ACC112 (cell line): Measurements from ENCODE around the gene DCAF12L1.

Experiments used
- H2AFZ ChIP-seq: fragments of 200-600 bp; sonication (generic); one replicate; pipeline ENCODE4 v1.6.0; 2017; ENCODE audit warnings: antibody characterized with exemption, low read length; ENCODE audit not compliant: unreplicated experiment
- H3K27ac ChIP-seq: fragments of 200-600 bp; sonication (generic); 2 replicates; pipeline ENCODE4 v1.5.1; 2014; ENCODE audit warnings: low read depth, mild to moderate bottlenecking, antibody characterized with exemption, low read length, moderate library complexity
- H3K27me3 ChIP-seq: fragments of 200-600 bp; sonication (generic); 2 replicates; pipeline ENCODE4 v1.6.1; 2014; ENCODE audit warnings: mild to moderate bottlenecking, antibody characterized with exemption, low read length, moderate library complexity, mixed read lengths; ENCODE audit not compliant: insufficient read depth
- H3K36me3 ChIP-seq: fragments of 200-600 bp; sonication (generic); 2 replicates; pipeline ENCODE4 v1.6.1; 2016; ENCODE audit warnings: mild to moderate bottlenecking, antibody characterized with exemption, low read length, moderate library complexity, mixed read lengths; ENCODE audit not compliant: insufficient read depth
- H3K4me1 ChIP-seq: fragments of 200-600 bp; sonication (generic); one replicate; pipeline ENCODE4 v1.6.1; 2016; ENCODE audit warnings: low read length, mixed read lengths; ENCODE audit not compliant: insufficient read depth, unreplicated experiment, control insufficient read depth
- H3K4me3 ChIP-seq: fragments of 200-600 bp; sonication (generic); 2 replicates; pipeline ENCODE4 v1.5.1; 2014; ENCODE audit warnings: mild to moderate bottlenecking, low read depth, low read length
- H3K79me2 ChIP-seq: fragments of 200-600 bp; sonication (generic); one replicate; pipeline ENCODE4 v1.6.0; 2016; ENCODE audit warnings: low read length; ENCODE audit not compliant: control insufficient read depth, unreplicated experiment, insufficient read depth

The DCAF12L1 gene

DNA sequence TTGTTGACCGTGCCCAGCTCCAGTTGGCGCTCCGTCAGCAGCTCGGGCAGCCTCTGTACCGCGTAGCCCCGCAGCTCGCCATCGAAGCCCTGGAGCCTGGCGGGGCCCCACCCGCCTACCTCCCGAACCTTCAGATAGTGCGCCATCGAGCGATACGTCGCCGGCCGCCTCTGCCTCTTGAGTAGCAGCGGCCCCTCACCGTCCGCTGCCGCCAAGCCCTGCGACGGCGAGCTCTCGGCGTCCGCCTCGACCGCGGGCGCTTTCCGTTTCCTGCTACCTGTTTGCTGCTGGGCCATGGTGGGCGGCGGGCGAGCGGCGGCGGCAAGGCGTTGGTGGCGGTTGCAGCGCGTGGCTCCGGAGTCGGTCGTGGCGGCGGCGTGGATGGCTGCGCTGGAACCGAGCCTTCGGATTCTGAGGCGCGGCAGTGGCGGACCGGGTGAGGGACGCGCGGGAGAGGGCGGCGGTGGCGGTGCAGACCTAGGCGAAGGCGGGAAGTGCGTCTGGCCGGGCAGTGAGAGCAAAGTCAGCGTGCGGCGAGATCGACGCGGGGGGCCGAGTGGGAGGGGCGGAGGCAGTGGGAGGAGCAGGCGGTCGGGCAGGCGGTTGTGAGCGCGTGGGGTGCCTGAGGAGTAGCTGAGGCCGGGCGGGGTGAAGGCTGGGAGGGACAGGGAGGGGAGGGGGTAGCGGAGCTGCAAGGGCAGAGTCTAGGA is at the start of gene DCAF12L1:
DCAF12L1 (minus strand) TSS at position 502 of the 710 bp plus-strand sequence; CDS start at position 296, 206 bp downstream.
- H3K27me3 ChIP-seq = no peaks in the 10 kb centered on the region
- H3K4me1 ChIP-seq = no peaks in the 10 kb centered on the region

DNA sequence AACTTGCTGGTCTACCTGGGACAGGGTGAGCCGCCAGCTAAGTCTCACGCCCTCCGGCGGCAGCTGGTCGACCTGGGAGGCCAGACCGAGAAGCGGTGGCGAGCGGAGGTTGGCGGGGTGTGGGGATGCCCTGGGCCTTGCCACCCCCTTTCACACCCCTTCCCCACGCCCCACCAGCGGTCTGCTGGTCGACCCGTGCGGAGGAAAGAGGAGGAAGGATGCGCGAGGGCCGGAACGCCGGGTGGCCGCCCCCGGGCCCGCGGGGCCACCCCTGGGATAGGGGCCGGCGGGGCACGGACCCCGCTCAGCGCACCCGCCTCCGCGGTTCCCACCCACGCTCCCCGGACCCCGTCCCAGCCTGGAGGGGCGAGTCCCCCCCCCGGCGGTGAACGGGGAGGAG is 28.3 kb upstream of the DCAF12L1 start:
- H3K27ac ChIP-seq = no peak overlapping the region
- no peaks in the 10 kb centered on the region for H3K36me3 ChIP-seq
- H3K27me3 ChIP-seq = no peaks in the 10 kb centered on the region
- H2AFZ ChIP-seq = no peak overlapping the region
- H3K79me2 ChIP-seq = no peaks in the 10 kb centered on the region
- H3K4me3 ChIP-seq = no peak overlapping the region
- H3K4me1 ChIP-seq = no peaks in the 10 kb centered on the region

More for the DNA sequence above, at the start of gene DCAF12L1:
- H3K27ac ChIP-seq = no peak within 1 kb of the TSS
- no peak within 1 kb of the TSS for H2AFZ ChIP-seq
- no peaks in the 10 kb centered on the region for H3K79me2 ChIP-seq
- no peaks in the 10 kb centered on the region for H3K36me3 ChIP-seq
- no peak within 1 kb of the TSS for H3K4me3 ChIP-seq

DNA sequence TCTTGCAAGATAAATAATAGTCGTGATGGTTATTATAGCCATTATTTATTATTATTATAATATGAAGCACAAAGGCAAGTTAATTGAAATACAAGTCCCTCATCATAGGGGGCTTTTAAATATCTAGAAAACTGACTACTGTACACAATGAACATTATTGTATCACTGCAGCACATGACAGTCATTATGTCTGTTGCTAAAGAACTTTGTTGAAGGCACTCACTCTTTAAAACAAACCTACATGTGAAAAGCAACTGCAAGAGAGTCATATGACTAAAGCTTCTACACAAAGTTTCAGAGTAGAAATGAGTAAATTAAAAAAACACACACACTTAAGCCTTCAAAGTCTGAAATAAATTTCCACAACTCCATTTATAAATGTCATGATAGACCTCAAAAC is 23.3 kb upstream of the DCAF12L1 start:
- H2AFZ ChIP-seq = no peak overlapping the region
- H3K4me1 ChIP-seq = no peaks in the 10 kb centered on the region
- no peaks in the 10 kb centered on the region for H3K36me3 ChIP-seq
- H3K27me3 ChIP-seq = no peaks in the 10 kb centered on the region
- H3K79me2 ChIP-seq = no peaks in the 10 kb centered on the region
- no peak overlapping the region for H3K27ac ChIP-seq
- H3K4me3 ChIP-seq = no peak overlapping the region

DNA sequence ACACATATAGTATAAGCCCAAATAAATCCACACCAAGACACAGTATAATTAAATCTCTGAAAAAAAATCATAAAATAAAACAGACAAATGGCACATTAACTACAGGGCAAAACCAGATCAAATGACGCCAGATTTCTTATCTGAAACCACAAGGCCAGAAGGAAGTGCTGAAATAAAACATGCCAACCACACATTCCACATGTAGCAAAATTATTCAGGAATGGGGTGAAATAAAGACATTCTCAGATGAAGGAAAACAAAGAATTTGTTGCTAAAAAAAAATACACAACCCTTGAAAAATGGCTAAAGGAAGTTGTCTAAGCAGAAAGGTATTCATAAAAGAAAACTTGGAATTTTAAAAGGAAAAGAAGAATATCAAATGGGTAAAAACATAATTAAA is 4.5 kb upstream of the DCAF12L1 start:
- Histone ChIP-seq H3K36me3 (no peaks in the 10 kb centered on the region), H3K4me3 (no peak overlapping the region), H3K4me1 (no peaks in the 10 kb centered on the region), H3K79me2 (no peaks in the 10 kb centered on the region), H2AFZ (no peak overlapping the region), H3K27ac (no peak overlapping the region), H3K27me3 (no peaks in the 10 kb centered on the region)

DNA sequence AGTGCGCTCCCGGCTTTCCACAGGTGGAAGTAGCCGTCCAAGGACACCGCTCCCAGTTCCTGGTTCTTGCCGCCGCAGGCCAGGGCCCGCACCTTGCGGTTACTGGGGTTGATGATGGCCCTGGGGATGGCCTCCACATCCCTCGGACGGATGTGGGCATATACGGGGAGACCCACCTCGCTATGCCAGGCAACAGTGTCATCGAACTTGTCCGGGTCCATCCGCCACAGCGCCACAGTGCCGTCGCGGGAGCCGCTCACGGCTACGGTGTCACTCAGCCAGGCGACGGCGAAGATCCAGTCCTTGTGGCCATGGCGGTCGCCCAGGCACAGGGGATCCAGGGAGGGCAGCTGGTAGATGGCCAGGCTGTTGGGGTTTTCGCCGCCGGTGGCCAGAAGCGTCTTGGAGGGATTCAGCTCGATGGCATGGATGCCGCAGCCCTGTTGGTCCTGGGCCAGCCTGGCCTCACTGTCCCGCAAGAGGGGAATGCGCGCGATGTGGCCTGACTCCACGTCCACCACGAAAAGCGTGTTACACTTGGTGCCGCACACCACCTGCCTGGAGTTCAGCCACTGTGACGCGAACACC is 795 bp downstream of the DCAF12L1 start:
- Histone ChIP-seq H3K27me3 (no peaks in the 10 kb centered on the region), H2AFZ (no peak overlapping the region), H3K4me1 (no peaks in the 10 kb centered on the region), H3K36me3 (no peaks in the 10 kb centered on the region), H3K4me3 (no peak overlapping the region), H3K27ac (no peak overlapping the region), H3K79me2 (no peaks in the 10 kb centered on the region)

DNA sequence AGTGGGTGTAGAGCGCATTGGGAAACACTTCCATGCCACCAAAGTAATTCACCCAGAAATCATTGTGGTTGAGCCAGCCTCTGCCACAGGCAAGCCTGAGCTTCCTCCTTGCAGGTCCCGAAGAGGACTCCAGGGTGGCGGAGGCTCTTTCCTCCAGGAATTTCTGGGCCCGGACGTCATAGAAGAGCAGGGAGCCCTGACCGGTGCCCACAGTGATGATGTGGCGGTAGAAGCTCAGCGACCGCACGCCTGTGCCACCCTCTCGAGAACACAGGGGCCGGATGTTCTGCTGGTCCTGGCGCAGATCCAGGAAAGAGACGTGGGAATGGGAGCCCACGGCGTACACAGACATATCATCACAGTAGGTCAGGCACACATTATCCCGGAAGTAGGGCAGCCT is 1.3 kb downstream of the DCAF12L1 start:
- no peaks in the 10 kb centered on the region for H3K27me3 ChIP-seq
- no peak overlapping the region for H3K4me3 ChIP-seq
- H3K36me3 ChIP-seq = no peaks in the 10 kb centered on the region
- H2AFZ ChIP-seq = no peak overlapping the region
- H3K27ac ChIP-seq = no peak overlapping the region
- H3K79me2 ChIP-seq = no peaks in the 10 kb centered on the region
- no peaks in the 10 kb centered on the region for H3K4me1 ChIP-seq

DNA sequence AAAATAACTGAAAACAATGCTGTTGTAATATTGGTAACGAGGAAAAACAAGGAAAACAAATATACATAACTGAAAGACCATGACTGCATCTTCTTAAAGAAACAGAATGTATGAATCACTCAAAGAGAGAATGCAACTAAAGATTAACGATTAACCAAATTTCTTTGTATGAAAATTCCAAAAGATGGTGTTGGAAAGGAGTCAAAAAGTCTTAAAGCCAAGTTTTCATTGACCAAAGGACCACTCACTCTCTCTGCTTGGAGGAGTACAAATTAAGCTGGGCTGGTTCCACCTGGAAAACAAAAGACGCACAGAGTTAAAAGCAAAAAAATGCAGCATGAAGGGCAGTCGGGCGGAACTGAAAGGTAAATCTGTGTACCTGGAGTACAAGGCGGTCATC is 1.8 kb downstream of the DCAF12L1 start:
- no peaks in the 10 kb centered on the region for H3K27me3 ChIP-seq
- H2AFZ ChIP-seq = no peak overlapping the region
- H3K4me1 ChIP-seq = no peaks in the 10 kb centered on the region
- H3K27ac ChIP-seq = no peak overlapping the region
- no peaks in the 10 kb centered on the region for H3K79me2 ChIP-seq
- H3K36me3 ChIP-seq = no peaks in the 10 kb centered on the region
- no peak overlapping the region for H3K4me3 ChIP-seq

DNA sequence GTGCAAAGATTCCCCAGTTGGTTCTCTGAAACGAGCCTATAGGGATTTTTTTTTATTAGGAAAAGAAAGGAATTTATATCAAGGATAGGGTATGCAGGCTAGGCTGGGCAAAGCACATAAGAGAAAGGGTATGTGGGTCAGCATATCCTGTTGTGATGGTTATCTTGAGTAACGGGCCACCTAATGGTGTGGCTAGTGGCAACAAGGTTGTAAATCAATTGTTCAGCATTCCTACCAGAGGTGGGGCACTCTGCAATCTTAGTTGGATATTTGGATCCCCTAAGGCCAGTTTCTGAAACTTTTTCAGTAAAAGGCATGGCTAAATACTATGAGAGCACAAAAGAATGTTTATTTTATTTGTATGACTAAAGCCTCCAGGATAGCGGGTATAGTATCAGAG is 42.7 kb downstream of the DCAF12L1 start:
- Histone ChIP-seq H2AFZ (no peak overlapping the region), H3K36me3 (no peaks in the 10 kb centered on the region), H3K27me3 (no peaks in the 10 kb centered on the region), H3K27ac (no peak overlapping the region), H3K4me1 (no peaks in the 10 kb centered on the region), H3K79me2 (no peaks in the 10 kb centered on the region), H3K4me3 (no peak overlapping the region)
